Glomerular endothelial cell (primary cell): Measurements from ENCODE around the gene KIRREL3. TPM values are rescaled to one million over a fixed set of nuclear protein-coding genes. Genes with fewer than 3 reads are reported as not detected.

Source experiments
- DNase-seq: peaks from one replicate; pipeline ENCODE4 v3.0.0-alpha.2; 2011; ENCODE audit warnings: low read depth, low spot score; ENCODE audit errors: extremely low read depth
- total RNA-seq: library from RNA; depleted of rRNA; stranded (reverse); fragments of >200 nt; gene quantifications from 2 replicates; pipeline ENCODE4 v1.2.3, GENCODE V29; 2015

KIRREL3 gene
- total RNA-seq, 1 donor from 2014 or later, result 0.93 TPM

GRCh38 chr11:126418887-126419286 lies 581.7 kb downstream of the KIRREL3 start:
- DNase-seq, result no peak

DNA sequence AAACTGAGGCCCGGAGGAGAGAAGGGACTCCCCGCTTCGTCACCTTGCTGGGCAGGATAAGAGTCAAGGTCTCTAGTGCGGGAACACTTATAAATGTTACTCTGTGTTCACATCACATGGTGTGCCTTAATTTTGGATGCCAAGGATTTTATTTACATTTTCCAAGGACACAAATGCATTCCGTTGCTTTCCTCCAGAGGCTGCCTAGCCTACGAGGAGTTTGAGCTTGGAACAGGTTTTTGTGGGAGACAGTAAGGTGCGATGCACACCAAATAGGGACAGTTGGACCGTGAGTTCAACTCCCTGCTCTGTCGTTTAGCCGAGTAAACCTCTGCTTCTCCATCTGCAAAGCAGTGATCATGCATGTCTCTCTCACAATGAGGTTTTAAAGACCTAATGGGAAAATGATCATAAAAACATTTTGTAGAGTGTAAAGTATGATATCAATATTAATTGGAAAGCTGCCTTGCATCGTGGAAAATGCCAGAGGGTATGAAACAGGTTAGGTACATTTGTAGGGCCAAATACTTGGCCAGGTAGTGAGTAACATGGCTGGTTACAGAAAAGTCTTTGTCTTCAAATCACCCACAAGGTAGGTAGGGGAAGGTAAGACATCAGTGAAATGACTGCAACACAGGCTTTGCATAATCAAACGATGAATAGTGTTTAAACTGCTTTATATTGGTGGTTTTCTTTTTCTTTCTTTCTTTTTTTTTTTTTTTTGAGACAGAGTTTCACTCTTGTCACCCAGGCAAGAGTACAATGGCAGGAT lies 583.3 kb downstream of the KIRREL3 start:
- DNase-seq, result no peak

DNA sequence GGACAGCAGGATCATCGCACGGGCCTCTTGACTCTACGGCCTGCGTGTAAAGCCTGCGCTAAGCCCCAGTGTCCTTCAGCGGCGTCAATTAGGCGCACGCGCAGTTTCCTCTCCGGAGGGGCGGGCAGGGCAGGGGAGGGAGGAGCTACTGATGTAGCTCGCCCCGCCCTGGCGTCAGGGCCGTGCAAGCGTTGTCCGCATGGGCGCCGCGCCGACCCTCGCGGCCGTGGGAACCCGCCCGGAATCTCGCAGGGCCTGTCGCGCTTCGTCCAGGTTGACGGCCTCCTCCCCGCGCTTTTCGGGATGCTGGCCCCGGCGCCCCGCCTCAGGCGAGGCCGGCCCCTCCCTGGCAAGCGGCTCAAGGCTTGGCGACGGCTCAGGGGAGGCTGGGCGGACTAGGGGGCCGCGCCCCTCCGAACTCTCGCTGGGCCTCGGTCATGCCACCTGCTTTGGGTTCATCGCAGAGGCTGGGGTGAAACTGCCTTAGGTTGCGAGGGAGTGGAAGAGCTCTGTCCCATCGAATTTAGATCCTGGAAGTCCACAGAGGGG lies 584.0 kb downstream of the KIRREL3 start:
- peak; percentile 27 for DNase-seq

DNA sequence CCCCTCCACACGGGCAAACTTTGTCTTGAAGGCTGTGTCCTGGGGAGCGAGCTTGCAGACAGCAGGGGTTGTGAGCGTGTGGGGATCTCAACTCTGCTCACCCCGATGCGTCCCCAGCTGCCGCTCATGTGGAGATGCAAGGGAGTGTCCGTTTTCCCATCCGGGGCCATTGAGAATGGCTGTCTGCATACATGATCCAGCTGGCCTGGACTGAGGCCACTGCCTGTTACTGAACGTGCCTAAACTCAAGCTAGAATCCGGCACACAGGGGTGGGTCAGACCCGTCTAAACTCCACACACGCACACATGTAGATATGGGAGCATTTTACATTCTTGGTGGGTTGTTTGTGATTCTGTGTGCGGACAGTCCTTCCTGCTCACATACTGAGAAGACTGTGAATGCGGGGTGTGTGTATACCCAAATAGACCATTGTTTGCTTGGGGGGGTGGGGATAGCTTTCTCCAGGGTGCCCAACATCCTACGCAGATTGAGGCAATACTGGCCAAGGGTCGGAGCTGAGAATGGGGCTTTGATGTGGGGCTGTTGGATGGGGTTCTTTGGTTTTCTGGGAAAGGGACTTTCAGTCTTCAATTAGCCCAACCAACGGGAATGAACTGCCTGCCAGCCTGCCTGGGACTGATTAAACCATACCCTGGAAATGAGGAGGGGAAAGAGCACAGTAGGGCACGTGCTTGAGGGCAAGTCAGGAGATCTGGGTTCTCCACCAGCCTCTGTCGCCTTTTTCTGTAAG lies 584.7 kb downstream of the KIRREL3 start:
- no peak for DNase-seq

GRCh38 chr11:126415128-126415527 lies 585.4 kb downstream of the KIRREL3 start:
- no peak for DNase-seq

GRCh38 chr11:126414615-126415014 lies 586.0 kb downstream of the KIRREL3 start:
- no peak for DNase-seq

GRCh38 chr11:126413843-126414405 lies 586.6 kb downstream of the KIRREL3 start:
- no peak for DNase-seq

GRCh38 chr11:126413426-126413825 lies 587.1 kb downstream of the KIRREL3 start:
- no peak for DNase-seq

DNA sequence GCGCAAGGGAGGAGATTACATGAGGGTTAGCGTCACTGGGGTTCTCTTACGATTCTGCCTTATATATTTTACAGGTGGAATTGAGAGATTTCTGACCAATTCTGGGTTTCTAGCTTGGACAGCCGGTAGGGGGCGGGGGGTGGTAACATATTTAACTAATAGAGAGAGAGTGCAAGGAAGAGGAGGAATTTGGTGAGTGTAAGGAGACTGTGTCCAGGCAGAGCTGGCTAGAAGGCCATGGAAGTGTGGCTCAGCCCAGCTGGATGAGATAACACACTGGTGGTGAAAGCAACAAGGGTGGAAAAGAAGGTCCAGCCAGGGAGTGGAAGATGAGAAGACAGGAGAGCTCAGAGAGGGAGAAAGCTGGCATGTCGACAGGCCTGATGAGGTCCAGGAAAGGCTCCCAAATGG lies 588.6 kb downstream of the KIRREL3 start:
- no peak for DNase-seq

GRCh38 chr11:126410649-126411048 lies 589.9 kb downstream of the KIRREL3 start:
- no peak for DNase-seq

- no peak for DNase-seq
Observed at GRCh38 chr11:126409620-126409985, 591.0 kb downstream of the KIRREL3 start.

DNA sequence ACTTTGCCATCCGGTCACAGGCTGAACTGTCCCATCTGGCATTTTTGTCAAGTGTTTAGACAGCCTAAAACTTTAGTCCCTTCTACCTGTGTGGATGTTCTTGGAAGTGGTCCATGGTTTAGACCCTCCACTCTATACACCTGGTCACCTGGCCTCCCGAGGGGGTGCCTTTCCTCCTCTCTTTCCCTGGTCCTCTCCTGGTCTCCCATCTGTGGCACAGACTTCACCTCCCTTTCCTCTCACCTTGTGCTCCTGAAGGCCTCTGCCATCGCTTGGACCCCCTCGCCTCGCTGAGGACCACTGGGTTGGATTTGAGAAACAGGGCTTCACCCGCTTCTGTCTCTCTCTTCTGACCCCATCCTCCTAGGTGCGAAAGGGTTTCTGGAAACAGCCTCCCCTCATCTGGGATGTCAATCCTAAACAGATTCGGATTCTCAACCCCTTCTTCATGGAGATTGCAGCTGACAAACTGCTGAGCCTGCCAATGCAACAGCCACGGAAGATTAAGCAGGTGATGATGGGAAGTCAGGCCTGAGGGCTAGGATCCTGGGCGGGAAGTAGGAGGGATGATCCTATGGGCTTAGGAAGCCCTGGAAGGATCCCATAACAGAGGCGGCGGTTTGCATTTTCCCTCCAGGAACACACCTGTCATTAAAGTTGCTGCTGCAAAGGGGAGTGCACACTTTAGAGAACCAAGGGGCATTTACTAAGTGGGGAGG lies 591.5 kb downstream of the KIRREL3 start:
- DNase-seq, result no peak

- DNase-seq, result no peak
Observed at GRCh38 chr11:126408496-126408895, 592.1 kb downstream of the KIRREL3 start.

- DNase-seq, result no peak
Observed at GRCh38 chr11:126407682-126408288, 592.8 kb downstream of the KIRREL3 start.

GRCh38 chr11:126407101-126407521 lies 593.5 kb downstream of the KIRREL3 start:
- no peak for DNase-seq

- no peak for DNase-seq
Observed at GRCh38 chr11:126406368-126406767, 594.2 kb downstream of the KIRREL3 start.

- no peak for DNase-seq
Observed at GRCh38 chr11:126405906-126406305, 594.7 kb downstream of the KIRREL3 start.

- no peak for DNase-seq
Observed at GRCh38 chr11:126405374-126405773, 595.2 kb downstream of the KIRREL3 start.

GRCh38 chr11:126404367-126404766 lies 596.2 kb downstream of the KIRREL3 start:
- DNase-seq, result no peak

DNA sequence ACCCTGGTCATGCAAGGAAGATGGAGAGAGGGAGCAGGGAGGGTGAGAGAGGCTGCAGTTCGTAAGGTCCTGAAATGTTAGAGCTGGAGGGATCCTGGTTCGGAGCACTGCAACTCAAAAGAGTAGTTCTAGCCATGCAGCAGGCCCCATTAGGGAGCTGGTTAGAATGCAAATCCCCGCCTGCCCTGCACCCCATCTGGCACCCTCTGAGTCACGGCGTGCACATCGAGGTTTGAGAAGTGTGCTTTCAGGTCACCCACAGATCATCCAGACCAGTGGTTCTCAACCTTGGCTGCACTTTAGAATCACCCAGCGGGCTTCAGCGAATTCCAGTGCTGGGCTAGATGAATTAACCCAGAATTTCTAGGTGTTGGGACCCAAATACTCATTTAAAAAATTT lies 596.9 kb downstream of the KIRREL3 start:
- no peak for DNase-seq
